GM08714 (cell line): ENCODE results near the gene UBE4A.

Experiments
- H3K4me3 ChIP-seq: fragments of 200-500 bp; sonication (Bioruptor generic); 2 replicates; pipeline ENCODE4 v1.5.1; 2014; ENCODE audit warnings: mild to moderate bottlenecking, low read length, inconsistent platforms
- ZNF274 ChIP-seq: IDR thresholded peaks from 2 replicates; pipeline ENCODE4 v1.6.1; 2012; ENCODE audit warnings: mild to moderate bottlenecking, low read depth, low read length

The UBE4A gene

GRCh38 chr11:118436639-118437207 lies 77.3 kb downstream of the UBE4A start:
- no peak for TF ChIP-seq ZNF274
- H3K4me3 ChIP-seq: peak overlapping the region; percentile 83

GRCh38 chr11:118437208-118438125 lies 78.1 kb downstream of the UBE4A start:
- peak overlapping the region; percentile 83 for H3K4me3 ChIP-seq
- no peak for TF ChIP-seq ZNF274

- TF ChIP-seq ZNF274: no peak
- peak overlapping the region; percentile 83 for H3K4me3 ChIP-seq
Observed at GRCh38 chr11:118438314-118438931, 79.0 kb downstream of the UBE4A start.

- no peak for TF ChIP-seq ZNF274
- no peak overlapping the region for H3K4me3 ChIP-seq
Observed at GRCh38 chr11:118439646-118440045, 80.2 kb downstream of the UBE4A start.

- H3K4me3 ChIP-seq: peak overlapping the region; percentile 17; the same call in 1 of the 2 replicates
- TF ChIP-seq ZNF274: no peak
Observed at GRCh38 chr11:118441770-118442275, 82.4 kb downstream of the UBE4A start.

GRCh38 chr11:118442301-118442700 lies 82.9 kb downstream of the UBE4A start:
- TF ChIP-seq ZNF274: no peak
- no peak overlapping the region; the same call in 1 of the 2 replicates for H3K4me3 ChIP-seq

- peak overlapping the region; percentile 39 for H3K4me3 ChIP-seq
- TF ChIP-seq ZNF274: no peak
Observed at GRCh38 chr11:118442908-118443589, 83.6 kb downstream of the UBE4A start.

- no peak for TF ChIP-seq ZNF274
- no peak overlapping the region; the same call in 1 of the 2 replicates for H3K4me3 ChIP-seq
Observed at GRCh38 chr11:118443590-118444218, 84.3 kb downstream of the UBE4A start.

- H3K4me3 ChIP-seq: no peak overlapping the region; the same call in 1 of the 2 replicates
- no peak for TF ChIP-seq ZNF274
Observed at GRCh38 chr11:118447423-118447822, 88.0 kb downstream of the UBE4A start.

GRCh38 chr11:118448294-118448693 lies 88.9 kb downstream of the UBE4A start:
- TF ChIP-seq ZNF274: no peak
- no peak overlapping the region; the same call in 1 of the 2 replicates for H3K4me3 ChIP-seq
